DMS 273 (cell line): ENCODE data around the gene RACGAP1.

Experiments used
- DNase-seq: peaks from one replicate; lab custom pipeline; 2025; ENCODE audit not compliant: unreplicated experiment; lab: John Stamatoyannopoulos, UW

RACGAP1 gene

GRCh38 chr12:50025187-50026059, at the start of gene RACGAP1:
RACGAP1 (minus strand) TSS chr12:50025494; CDS start chr12:50016715, 8,779 bp downstream.
- peak; percentile 98 for DNase-seq

- DNase-seq, result no peak
Observed at GRCh38 chr12:50073712-50074111, 48.4 kb upstream of the RACGAP1 start.

- no peak for DNase-seq
Observed at GRCh38 chr12:50073206-50073605, 47.9 kb upstream of the RACGAP1 start.

GRCh38 chr12:50072198-50072907, 47.1 kb upstream of the RACGAP1 start:
- DNase-seq, result no peak

GRCh38 chr12:50070314-50071060, 45.2 kb upstream of the RACGAP1 start:
- DNase-seq, result peak; percentile 80

GRCh38 chr12:50069539-50069938, 44.2 kb upstream of the RACGAP1 start:
- DNase-seq, result no peak

- DNase-seq, result no peak
Observed at GRCh38 chr12:50069069-50069468, 43.8 kb upstream of the RACGAP1 start.

GRCh38 chr12:50066402-50066801, 41.1 kb upstream of the RACGAP1 start:
- DNase-seq, result no peak

GRCh38 chr12:50065726-50066310, 40.5 kb upstream of the RACGAP1 start:
- no peak for DNase-seq

- DNase-seq, result peak; percentile 59
Observed at GRCh38 chr12:50062728-50063460, 37.6 kb upstream of the RACGAP1 start.

- DNase-seq, result no peak
Observed at GRCh38 chr12:50061946-50062686, 36.8 kb upstream of the RACGAP1 start.

- DNase-seq, result no peak
Observed at GRCh38 chr12:50061171-50061570, 35.9 kb upstream of the RACGAP1 start.

GRCh38 chr12:50060120-50060468, 34.8 kb upstream of the RACGAP1 start:
- no peak for DNase-seq

- no peak for DNase-seq
Observed at GRCh38 chr12:50059440-50060119, 34.3 kb upstream of the RACGAP1 start.

- no peak for DNase-seq
Observed at GRCh38 chr12:50058743-50059312, 33.5 kb upstream of the RACGAP1 start.

GRCh38 chr12:50057896-50058670, 32.8 kb upstream of the RACGAP1 start:
- DNase-seq, result no peak

- DNase-seq, result peak; percentile 75
Observed at GRCh38 chr12:50057000-50057841, 31.9 kb upstream of the RACGAP1 start, which contains the start of gene ASIC1. ASIC1 (plus strand) TSS chr12:50057596; CDS start chr12:50058767, 1,171 bp downstream.
